Fibroblast of upper back skin (primary cell): Measurements from ENCODE around the gene TUBGCP5.
"Not testable (repeated sequence)": the region's sequence is repeated elsewhere in the genome, so short reads cannot be mapped to it uniquely, and the experiment has no call there.

ENCODE experiments used
- DNase-seq: peaks from one replicate; pipeline ENCODE4 v3.0.0-alpha.2; 2013

The TUBGCP5 gene

DNA sequence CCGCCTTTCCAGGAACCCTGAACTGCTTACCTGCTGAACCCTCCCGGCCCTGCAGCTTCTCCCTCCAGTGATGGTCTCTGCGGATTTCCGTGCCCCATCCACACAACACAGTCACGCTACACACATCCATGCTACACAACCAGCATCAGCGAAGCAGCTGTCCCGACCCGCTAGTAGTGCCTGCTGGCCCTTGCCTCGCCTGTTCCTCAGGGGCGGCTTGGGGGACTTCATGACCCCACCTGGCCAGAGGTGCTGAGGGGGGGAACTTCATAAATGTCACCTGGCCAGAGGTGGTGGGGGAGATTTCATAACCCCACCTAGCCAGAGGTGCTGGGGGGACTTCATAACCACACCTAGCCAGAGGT lies 530 bp upstream of the TUBGCP5 start:
- no peak for DNase-seq

DNA sequence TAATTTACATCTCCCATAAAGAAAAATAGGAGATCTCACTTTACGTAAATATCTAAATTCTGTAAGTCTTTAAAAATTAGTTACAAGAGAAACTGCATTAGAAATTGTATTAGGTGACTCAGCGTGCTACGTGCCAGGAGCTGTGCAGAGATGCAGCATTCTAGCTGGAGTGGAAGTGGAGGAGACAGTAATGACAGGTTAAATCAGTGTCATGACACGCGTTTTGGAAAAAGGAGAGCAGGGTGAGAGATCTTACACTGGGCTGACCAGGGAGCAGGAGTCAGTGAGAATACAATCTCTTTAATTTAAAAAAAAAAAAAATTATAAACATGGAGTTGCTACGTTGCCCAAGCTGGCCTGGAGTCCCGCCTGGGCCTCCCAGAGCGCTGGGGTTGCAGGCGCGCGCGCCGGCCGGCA lies 635 bp downstream of the TUBGCP5 start:
- DNase-seq: peak; percentile 43

DNA sequence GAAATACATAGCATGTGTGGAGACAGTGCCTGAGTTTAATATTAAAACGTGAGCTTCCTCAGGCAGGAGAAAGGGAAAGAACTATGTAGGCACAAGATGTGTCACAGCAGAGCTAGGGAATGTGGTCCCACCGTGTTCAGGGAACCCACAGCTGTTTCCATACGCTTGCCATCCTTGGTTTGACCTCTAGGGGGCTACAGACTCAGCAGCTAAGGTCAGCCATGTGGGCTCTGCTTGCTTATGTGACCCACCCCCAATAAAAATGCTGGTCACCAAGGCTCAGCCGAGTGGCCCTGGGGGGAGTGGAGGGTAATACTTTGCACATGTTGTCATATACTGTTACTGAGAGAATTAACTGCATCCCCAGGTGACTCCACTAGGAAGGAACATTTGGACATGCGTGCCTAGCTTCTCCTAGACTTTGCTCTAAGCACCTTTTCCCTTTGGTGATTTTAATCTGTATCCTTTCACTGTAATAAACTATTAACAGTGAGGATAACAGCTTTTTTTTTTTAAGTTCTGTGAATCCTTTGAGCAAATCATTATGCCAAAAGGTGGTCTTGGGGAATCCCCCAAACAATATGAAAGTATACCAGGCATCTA lies 3.3 kb downstream of the TUBGCP5 start:
- DNase-seq: peak; percentile 60

DNA sequence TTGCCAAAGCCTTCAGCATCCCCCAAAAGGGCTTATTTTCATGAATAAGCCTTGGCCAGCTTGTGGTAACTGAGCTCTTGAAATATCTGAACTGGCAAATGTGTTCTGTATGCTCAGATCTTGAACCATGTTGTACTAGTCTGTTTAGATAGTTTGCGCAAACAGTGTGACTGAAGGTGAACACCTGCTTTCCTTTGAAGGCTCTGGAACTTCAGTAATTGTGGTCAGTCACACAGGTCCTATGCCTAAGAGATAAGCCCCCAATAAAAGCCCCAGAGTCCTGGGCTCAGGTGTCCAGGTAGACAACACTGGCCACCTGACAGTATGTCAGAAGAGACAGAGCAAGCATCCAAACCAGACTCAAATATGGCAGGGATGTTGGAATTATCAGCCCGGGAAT lies 5.4 kb downstream of the TUBGCP5 start:
- DNase-seq: no peak

DNA sequence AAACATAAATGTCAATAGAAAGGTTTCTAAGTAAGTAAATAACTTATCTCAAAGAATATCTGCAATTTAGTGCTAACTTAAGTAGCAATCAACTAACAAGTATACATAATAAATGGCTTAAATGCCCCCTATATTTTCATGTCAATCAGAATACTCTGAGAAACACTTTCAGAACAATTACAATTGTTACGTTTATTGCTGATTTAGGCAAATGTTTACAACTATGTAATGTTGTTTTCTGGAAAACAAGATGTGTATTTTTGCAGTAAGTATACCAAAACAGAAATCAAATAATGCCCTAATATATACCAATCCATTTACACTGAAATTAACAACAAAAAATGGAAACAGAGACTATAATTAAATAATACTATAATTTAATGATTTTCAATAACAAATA lies 13.2 kb downstream of the TUBGCP5 start:
- DNase-seq: no peak

DNA sequence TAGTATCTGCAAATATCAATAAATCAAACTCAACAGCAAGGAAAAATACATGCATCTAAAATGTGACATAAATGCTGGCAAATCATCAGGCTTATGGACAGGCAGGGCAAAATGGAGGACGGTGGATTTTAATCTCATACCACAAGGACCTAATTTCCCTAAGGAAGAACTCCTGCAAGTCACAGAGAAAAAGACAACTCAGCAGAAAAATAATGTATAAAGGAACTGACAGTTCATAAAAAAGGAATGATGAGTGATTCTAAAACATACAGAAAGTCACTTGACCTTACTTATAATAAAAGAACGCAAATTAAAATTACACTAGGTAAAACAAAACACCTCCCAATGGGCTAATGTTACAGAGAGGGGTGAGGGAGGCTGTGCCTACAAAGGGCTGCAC lies 17.2 kb downstream of the TUBGCP5 start:
- DNase-seq: no peak

DNA sequence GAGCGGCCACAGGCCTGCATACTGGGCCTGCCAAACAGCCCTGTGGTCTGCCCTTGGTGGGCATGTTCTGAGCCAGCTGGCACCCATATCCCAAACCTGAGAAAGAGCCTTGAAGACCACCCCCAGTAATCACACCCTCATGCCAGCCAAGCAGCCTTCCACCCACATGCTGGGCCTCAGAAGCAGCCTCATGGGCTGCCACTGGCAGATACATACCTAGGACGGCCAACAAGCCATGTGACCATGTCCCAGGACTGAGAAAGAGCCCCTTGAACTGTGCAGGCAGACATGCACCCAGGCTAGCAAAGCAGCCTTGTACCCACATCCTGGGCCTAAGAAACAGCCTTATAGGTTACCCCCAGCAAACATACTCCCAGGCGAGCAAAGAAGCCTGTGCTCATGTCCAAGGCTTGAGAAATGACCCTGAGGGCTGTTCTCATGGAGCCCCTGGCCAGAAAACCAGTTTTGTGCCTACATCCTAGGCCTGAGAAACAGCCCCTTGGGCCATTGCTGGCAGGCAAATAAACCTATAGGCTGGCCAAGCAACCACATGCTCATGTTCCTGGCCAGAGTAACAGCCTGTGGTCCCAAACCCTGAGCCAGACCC lies 24.9 kb downstream of the TUBGCP5 start:
- no peak for DNase-seq

DNA sequence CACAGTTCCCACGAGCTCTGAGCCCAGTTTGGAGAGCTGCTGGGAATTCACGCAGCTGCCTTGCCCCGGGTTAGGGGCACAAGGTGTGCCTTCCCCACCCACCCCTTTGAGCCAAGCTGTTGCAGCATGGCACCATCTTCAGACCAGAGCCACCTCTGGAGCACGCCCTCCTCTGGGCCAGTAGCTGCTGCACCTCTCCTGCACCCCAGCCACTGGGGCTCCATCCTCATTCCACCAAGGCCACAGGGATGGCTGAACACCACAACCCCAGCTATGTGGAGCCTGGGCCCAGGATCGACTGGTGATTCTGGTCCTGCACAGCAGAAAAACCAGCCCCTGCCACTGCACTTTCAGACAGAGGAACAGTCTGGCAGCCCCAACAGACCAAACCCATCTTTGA lies 25.7 kb downstream of the TUBGCP5 start:
- DNase-seq: no peak

DNA sequence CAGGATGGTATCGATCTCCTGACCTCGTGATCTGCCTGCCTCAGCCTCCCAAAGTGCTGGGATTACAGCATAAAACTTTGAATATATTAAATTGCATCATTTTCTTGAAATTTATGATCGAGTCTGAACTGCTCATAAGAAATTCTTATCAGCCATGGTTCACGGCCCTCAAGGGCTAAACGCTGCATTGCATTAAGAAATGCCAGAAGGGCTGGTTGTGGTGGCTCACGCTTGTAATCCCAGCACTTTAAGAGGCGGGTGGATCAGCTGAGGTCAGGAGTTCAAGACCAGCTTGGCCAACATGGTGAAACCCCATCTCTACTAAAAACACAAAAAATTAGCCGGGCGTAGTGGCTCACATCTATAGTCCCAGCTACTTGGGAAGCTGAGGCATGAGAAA lies 26.8 kb downstream of the TUBGCP5 start:
- not testable (repeated sequence) for DNase-seq

DNA sequence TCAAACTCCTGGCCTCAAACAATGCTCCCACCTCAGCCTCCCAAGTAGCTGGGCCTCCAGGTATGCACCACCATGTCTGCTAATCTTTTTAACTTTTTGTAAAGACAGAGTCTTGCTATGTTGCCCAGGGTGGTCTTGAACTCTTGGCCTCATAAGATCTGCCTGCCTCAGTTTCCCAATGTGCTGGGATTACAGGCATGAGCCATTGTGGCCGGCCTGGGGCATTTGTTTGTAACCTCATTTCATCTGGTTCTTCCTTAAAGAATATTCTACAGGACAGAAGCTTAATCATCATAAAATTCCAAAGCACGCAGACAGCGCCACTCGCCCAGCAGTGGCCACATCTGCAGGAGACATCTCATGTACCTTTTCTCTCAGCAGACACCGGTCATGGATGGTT lies 35.6 kb downstream of the TUBGCP5 start:
- no peak for DNase-seq

DNA sequence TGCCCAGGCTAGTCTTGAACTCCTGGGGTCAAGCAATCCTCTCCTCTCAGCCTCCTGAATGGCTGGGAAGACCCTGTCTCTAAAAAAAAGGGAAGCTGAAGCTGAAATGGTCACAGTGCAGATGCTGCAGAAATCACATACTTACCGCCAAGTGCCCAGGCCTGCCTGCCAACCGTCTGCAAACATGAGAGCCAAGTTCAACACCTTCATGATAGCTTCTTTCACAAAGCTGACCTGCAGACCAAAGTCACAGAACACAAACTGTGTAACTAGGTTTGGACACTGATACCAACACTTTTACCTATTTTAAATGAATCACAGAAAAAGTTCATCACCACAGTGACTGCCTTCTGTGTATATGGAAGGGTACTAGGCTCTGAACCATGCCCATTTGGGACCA lies 36.4 kb downstream of the TUBGCP5 start:
- DNase-seq: no peak

DNA sequence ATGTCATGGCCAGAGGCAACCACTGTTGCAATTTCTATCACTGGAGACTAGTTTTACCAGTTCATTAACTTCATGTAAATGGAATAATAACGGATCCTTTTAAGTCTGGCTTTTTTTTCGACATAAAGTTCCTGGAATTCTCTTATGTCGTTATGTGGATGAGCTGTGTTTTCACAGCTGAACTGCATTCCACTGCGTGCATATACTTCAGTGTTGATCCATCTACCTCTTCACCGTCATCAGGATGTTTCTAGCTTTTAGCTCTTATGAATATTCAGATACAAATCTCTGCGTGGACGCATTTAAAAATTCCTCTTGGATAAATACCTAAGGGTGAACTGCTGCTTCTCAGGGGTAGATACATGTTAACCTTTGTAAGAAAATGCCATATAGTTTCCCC lies 43.6 kb downstream of the TUBGCP5 start:
- no peak for DNase-seq

DNA sequence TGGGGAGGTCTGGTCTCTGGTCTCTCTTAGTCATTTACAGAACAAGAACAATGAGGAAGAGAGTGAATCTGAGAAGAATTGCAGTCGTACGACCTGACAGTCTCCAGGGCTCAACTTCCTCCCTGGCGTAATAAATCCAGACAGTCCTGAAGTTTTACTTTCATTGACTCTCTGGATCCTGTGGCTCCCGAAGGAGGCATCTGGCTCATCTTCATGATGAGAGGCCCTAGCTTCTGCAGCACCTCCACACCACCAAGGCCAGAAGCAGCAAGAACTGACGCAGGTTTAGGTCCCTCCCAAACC lies 47.4 kb downstream of the TUBGCP5 start:
- DNase-seq: no peak

DNA sequence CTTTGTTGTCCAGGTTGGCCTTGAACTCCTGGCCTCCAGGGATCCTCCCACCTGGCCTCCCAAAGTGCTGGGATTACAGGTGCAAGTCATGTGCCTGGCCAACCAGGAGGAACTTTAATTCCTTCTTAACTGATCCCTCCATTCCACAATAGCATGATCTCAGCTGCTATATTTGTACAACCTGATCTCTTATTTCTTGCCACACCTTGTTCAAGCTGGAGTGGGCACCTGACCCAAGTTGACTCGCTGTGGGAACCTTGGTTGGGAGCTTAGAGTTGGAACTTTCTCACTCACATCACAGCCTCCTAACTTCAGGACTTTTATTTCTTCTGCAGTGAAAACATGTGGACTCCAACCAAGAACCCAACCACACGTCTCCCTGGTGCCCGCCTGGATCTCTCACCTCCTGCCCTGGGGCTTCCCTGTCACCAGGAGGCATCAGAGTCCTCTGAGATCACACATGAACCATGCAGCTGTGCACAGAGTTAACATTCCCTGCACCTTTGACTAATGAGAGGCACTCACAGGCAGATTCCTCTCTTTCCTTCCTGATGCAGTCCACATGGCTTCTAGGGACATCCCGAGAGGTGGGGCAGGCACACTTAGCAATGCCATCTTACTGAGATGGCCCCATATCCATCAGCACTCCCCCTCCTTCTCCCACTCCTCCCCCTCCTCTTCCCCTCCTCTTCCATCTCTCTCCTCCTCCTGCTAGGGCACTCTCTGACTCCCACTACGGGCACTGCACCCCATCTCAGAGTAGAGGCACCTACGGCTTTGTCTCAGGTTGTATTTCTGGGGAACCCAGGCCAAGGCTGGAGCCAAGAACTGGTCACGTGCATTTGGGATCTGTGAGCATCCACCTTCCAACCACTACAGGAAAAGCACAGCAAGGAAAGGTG lies 49.5 kb downstream of the TUBGCP5 start:
- no peak for DNase-seq

DNA sequence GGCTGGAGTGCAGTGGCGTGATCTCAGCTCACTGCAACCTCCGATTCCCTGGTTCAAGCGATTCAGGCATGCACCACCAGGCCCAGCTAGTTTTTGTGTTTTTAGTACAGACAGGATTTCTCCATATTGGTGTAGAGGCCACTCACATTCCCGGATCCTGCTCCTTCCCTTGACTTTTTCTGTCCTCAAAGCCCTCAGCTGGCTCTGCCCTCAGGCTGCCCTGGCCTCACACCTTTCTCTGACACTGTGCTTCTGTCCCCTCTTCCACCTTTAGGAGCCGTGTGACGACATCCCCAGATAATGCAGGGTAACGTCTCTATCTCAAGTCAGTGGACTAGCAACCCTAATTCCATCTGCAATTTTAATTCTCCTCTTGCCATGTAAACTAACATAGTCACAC lies 50.6 kb downstream of the TUBGCP5 start:
- DNase-seq: no peak

DNA sequence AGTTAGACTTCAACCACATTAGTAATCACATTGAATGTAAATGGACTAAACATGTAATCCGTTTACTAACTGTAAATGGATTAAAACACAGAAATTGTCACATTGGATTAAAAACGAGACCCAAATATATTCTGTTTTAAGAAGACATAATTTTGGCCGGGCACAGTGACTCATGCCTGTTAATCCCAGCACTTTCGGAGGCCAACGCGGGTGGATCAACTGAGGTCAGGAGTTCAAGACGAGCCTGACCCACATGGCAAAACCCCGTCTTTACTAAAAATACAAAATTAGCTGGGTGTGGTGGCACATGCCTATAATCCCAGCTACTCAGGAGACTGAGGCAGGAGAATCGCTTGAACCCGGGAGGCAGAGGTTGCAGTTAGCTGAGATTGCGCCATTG lies 57.4 kb downstream of the TUBGCP5 start:
- DNase-seq: not testable (repeated sequence)

DNA sequence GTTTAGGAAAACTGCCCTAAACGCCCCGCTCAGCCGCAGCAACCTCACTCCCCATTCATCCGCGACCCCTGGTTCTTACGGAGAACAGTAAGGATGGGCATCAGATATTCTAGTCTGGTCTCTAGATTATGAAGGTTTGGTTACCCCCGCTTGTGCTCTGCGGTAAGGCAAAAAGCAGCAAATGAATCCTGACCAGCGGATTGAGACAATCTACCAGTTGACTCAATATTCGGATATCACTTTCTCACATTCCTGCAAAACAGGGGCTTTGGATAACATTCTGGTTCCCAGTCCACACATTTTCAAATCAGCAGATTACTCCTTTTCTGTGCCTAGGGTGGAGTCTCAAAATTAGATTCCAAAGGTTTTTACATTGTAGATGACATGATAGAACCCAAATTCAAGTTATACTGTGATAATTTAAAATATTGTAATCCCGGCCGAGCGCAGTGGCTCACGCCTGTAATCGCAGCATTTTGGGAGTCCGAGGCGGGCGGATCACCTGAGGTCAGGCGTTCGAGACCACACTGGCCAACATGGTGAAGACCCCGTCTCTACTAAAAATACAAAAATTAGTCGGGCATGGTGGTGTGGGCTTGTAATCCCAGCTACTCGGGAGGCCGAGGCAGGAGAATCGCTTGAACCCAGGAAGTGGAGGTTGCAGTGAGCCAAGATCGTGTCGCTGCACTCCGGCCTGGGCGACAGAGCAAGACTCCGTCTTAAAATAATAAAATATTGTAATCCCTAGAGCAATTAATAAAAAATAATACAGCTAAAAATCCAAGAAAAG lies 58.1 kb downstream of the TUBGCP5 start:
- DNase-seq: no peak

DNA sequence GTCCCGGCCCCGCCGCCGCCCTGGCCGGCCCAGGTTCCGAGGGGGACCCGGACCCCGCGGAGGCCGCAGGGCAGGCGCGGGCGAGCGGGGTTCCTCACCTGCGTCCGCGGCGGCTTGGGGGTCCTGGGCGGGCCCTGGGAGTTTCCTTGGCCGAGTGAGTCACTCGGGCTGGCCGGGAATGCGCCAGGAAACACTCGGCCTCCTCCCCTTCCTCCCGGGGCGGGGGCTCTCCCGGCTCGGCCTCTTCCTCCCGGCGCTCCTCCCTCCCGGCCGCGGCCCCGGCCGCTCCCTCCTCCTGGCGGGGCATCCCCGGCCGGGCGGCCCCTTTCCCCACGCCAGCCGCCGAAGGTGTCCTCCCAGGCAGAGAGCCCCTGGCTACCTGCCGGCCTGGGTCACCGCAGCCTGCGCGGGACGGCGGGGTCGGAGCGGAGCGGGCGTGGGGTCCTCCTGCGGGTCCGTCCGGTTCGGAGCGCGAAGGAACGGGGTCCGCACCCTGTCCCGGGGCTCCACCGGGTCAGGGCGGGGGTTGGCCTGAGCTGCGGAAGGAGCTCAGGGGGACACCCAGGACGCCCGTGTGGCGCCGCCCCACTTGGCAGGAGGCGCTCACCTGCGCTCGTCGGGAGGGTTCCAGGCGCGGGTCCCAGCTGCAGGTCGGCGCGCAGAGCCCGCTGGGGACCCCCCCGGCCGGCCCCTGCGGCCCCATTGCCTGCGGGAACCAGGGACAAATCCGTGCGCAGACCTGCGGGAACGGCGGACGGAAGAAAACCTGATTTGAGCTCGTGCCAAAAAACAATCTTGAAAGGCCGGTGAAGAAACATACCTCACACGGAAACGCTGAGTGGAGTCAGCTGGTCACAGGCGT lies 58.9 kb downstream of the TUBGCP5 start, which contains the start of gene CYFIP1:
CYFIP1 (minus strand) TSS at position 180 of the 862 bp plus-strand sequence. CDS start 33,083 bp downstream, outside the sequence.
- DNase-seq: peak; percentile 86

DNA sequence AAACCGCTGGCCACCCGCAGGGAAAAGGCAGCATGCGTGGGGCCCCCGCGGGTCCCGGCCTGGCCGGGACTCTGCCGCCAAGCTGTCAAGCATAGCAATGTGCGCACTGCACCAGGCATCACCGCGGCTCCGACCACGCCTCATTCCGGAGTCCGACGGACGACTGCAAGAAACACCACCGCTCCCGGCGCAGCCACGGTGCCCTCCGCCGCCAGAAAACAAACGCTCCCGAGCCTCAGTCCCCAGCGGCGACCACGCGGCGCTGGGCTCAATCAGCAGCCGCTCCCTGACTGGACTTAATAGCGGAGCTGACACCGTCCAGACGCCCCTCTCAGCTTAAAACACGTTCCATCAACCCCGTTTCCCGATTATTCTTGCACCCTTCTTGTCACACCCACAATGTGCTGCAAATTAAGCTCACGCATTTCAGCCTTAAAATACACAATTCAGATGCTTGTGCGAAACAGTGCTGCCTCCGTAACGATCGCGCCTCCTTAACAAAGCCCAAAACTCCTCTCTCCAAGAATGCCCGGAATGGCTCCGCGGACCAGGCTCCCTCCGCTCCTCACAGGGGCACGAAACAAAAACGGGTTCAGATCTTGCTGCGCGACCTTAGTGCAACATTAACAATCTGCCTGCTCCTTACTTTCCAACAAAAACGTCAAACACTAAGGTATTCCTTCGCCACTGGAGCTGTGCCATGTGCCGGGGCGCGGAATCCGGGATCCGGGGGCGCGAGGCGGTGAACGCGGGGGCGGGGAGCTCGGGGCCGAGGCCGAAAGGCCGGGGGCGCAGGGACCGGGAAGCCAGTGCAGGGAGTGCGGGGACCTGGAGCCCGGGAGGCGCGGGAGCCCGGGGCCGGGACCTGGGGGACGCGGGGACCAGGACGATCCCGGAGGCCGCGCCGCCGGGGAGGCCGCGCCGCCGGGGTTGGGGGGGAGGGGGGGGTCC lies 59.9 kb downstream of the TUBGCP5 start:
- peak; percentile 27 for DNase-seq

DNA sequence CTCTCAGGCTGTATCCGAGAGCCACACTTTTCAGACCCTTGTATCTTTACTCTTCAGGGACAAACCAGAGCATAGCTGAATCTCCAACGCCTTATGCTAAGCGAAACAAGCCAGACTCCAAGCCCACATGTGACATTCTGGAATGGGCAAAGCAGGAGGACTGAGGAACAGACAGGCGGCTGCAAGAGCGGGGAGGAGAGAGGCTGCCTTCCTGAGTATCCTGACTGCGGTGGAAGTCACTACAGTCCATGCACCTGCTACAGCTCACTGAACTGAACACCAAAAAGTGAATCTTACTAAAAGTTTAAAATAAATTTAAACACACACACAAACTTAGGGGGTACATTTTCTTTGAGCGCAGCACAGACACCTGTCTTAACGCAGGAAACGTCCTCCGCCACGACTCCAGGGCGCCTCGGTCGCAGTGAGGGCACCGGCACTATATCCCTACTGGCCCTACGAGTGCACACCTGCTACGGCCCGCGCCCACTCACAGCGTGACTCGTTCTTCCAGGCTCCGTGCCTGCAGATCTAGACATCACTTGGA lies 60.6 kb downstream of the TUBGCP5 start:
- no peak for DNase-seq

DNA sequence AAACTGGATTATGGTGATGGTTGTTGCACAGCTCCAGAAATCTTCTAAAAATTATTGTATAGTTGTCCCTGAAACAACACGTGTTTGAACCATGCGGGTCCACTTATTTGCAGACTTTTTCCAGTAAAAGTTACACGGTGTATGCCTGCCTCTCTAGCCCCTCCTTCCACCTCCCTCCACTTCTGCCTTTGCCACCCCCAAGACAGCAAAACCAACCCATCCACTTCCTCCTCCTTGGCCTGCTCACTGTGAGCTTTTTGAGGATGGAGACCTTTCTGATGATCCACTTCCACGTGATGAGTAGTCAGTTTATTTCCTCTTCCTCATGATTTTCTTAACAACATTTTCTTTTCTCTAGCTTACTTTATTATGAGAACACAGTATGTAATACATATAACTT lies 64.6 kb downstream of the TUBGCP5 start:
- no peak for DNase-seq
